IPS-11a (cell line): ENCODE results near the gene CCDC88B.

Source experiments
- H3K4me3 ChIP-seq: one replicate; pipeline ENCODE4 v1.5.1; 2013; ENCODE audit warnings: low read depth, low read length, control low read depth

CCDC88B gene

GRCh38 chr11:64343767-64344559 is 4.0 kb downstream of the CCDC88B start:
- H3K4me3 ChIP-seq, result no peak overlapping the region

DNA sequence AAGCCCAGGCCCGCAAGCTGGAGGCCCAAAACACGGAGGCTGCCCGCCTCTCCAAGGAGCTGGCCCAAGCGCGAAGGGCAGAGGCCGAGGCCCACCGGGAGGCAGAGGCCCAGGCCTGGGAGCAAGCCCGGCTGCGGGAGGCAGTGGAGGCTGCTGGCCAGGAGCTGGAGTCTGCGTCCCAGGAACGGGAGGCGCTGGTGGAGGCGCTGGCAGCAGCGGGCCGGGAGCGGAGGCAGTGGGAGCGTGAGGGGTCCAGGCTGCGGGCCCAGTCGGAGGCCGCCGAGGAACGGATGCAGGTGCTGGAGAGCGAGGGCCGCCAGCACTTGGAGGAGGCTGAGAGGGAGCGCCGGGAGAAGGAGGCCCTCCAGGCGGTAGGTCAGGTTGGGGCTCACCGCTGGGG is 4.8 kb downstream of the CCDC88B start:
- no peak overlapping the region for H3K4me3 ChIP-seq

DNA sequence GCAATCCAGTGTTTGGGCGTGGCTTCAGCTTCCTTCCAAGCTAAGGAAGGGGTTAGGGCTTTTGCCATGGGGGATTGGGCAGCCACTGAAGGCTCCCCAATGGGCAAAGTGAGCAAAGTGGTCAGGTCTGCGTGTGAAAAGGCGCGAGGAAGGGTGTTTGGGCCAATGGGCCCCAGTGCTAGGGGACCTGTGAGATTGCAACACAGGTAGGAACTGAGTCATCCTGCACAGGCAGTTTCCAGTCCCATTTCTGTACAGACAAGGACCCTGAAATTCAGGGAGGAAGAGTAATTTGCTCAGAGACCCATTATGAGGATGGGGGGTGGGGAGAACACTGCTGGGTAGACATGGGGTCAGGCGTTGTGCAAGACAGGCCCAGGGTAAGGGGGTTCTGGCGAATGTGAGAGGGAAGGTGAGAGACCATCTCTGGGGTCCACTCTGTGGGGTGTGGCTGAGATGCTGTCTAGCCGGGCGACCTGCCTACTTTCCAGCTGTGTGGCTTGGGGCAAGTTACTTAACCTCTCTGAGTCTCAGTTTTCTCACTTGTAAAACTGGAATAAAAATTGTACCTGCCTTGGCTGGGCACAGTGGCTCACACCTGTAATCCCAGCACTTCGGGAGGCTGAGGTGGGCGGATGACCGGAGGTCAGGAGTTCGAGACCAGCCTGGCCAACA is 7.3 kb downstream of the CCDC88B start:
- H3K4me3 ChIP-seq, result no peak overlapping the region

DNA sequence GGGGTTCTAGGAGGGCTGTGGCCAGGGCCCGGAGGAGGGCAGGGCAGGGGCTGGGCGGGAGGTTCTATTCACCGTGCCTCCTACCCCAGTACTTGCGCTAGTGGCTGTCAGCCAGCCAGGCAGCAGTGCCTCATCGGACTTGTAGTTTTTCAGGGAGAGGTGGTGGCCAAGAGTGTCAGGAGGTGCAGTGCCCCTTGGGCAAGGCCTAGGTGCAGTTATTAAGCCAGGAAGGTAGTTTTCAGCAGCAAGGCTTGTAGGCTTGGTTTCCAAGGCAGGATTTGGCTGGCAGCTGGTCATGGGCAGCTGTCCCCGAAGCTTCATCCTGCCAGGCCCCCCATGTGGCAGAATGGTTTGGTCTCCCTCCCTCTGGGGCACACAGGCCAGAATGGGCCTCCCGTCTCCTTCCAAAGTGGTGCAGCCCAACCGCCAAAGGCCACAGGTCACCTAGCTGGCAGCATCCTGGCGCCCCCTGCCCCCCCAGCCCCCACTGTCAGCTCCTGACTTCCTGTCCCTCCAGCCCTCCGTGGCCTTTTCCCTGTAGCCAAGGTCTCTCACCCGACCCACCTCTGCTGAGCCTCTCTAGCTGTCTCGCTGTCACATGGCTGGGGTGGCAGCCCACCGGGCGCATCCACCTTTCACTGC is 8.5 kb downstream of the CCDC88B start:
- H3K4me3 ChIP-seq, result no peak overlapping the region

- H3K4me3 ChIP-seq, result no peak overlapping the region
These were observed 9.0 kb downstream of the CCDC88B start for GRCh38 chr11:64349025-64349387.

- no peak overlapping the region for H3K4me3 ChIP-seq
These were observed 9.4 kb downstream of the CCDC88B start for GRCh38 chr11:64349404-64349803.

DNA sequence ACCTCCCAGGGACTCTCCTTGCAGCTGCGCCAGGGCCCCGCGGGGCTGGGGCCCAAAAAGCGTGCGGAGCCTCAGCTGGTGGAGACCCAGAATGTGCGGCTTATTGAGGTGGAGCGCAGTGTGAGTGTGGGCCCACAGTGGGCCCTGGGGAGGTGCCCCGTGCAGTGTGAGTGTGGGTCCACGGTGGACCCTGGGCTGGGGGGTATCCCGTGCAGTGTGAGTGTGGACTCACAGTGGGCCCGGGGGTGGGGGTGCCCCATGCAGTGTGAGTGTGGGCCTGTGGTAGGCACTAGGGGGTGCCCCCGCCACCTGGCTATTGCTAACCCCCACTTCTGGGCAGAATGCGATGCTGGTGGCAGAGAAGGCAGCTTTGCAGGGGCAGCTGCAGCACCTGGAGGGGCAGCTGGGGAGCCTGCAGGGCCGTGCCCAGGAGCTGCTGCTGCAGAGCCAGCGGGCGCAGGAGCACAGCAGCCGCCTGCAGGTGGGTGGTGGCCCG is 11.2 kb downstream of the CCDC88B start:
- H3K4me3 ChIP-seq, result no peak overlapping the region

DNA sequence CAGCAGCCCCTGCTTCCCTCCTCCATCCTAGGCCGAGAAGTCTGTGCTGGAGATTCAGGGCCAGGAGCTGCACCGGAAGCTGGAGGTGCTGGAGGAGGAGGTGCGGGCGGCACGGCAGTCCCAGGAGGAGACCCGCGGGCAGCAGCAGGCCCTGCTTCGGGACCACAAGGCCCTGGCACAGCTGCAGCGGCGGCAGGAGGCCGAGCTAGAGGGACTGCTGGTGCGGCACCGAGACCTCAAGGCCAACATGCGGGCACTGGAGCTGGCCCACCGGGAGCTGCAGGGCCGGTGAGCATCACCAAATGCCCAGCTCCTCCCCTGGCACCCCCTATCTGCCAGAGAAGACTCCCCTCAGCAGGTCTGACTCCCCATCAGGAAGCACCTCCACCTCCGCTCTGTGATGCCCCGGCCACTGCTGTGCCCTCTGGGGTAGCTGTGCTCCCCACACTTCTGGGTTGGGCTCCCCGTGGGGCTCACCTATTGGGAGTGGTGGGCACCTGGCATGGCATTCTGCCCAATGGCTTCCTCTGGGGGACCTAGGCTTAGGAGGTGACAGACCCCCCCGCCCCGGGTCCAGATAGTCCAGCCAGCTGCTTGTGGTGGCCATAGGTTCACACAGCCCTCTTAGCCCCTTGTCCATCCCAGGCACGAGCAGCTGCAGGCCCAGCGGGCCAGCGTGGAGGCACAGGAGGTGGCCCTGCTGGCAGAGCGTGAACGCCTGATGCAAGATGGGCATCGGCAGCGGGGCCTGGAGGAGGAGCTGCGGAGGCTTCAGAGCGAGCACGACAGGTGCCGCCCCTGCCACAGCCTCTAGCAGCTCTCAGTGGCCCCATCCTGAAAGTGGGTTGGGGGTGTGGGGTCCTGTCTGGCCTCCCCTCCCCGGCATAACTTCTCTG is 12.3 kb downstream of the CCDC88B start:
- H3K4me3 ChIP-seq, result no peak overlapping the region

GRCh38 chr11:64352995-64353714 is 13.2 kb downstream of the CCDC88B start:
- H3K4me3 ChIP-seq, result no peak overlapping the region

DNA sequence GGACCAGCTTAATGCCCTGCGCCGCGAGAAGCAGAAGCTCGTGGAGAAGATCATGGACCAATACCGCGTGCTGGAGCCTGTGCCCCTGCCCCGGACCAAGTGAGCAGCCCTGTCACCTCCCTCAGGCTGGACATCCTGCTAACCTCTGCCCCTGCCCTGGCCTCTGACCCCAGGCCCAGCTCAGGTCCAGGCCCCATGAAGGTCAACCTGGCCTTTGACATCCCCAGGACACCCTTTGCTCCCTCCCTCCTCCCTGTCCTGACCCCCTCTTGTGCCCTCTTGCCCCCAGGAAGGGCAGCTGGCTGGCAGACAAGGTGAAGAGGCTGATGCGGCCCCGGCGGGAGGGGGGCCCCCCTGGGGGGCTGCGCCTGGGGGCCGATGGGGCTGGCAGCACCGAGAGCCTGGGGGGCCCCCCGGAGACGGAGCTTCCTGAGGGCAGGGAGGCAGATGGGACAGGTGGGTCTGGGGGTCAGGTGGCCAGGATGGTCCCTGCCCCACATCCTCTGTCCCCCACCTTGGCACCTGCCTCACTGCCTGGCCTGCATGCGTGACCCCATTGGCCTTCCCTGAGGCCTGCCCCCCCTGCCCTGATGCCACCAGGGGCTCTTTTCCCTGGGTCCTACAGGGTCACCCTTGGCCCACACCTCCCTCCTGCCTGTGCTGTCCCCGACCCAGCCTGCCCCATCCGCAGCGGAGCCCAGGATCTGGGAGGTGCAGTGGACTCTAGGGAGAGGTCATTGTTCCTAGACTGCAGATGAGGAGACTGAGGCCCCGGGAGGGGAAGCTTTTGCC is 13.9 kb downstream of the CCDC88B start:
- no peak overlapping the region for H3K4me3 ChIP-seq

DNA sequence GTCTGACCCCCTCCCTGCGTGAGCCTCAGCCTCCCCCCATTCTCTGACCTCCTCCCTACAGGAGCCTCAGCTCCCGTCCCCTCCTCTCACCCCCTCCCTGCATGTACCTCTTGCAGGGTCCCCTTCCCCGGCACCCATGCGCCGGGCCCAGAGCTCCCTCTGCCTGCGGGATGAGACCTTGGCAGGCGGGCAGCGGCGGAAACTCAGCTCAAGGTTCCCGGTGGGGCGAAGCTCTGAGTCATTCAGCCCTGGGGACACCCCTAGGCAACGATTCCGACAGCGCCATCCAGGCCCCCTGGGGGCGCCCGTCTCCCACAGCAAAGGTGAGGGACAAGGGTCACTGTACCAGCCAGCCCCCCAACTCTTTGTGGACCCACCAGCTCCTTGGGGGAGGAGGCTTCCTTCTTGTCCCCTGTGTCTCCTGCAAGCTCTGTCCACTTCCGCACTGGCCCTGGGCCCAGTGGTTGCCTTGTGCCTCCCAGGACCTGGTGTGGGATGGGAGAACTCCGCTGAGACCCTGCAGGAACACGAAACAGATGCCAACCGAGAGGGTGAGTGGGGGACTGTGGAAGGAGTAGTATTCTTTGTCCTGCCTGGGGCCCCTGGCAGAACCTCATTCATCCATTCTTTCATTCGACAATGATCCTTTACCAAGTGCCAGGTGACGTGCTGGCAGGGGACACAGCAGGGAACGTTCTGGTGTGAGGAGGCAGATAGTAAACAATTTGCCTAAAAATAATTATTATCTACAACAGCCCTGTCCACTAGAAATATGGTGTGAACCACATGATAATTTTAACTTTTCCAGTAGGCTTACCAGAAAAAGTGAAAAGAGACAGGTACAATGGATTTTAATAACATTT is 15.3 kb downstream of the CCDC88B start:
- H3K4me3 ChIP-seq, result no peak overlapping the region

- H3K4me3 ChIP-seq, result no peak overlapping the region
These were observed 16.8 kb downstream of the CCDC88B start for GRCh38 chr11:64356498-64357411.

DNA sequence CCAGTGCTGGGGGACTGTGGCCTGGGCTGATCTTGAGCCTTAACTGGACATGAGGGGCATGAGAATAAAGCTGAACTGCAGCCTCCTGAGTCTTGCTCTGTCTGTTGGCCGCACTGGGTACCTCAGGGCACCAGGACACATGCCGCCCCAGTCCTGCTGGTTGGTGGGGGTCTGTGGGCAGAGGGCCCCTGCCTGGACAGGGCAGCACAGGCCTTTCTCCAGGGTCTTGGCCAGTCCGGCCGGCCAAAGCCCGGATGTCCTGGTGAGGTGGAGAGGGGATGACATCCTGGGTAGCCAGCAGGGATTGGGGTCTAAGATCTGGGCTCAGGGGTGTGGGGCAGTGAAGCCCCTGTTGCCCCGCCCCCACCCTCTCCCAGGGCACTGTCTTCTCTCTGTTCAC is 17.4 kb downstream of the CCDC88B start:
- no peak overlapping the region for H3K4me3 ChIP-seq

GRCh38 chr11:64357904-64358535 is 18.0 kb downstream of the CCDC88B start:
- no peak overlapping the region for H3K4me3 ChIP-seq

DNA sequence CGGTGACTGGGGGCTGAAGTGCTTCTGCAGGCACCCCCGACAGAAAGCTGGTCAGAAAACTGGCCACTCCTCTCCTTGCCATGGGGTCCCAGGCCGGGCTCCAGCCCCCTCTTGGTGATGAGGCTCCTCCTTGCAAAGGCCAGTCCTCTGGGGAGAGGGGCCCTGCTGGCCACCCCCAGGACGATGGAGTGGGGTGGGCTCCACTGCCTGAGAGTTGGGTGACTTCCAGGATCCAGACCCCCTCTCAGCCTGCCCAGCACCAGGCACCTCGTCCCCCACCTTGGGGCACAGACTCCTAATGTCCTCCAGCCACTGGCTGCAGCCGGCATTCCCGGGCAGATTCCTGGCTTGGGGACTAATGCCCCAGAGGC is 18.5 kb downstream of the CCDC88B start:
- peak overlapping the region; percentile 74 for H3K4me3 ChIP-seq

DNA sequence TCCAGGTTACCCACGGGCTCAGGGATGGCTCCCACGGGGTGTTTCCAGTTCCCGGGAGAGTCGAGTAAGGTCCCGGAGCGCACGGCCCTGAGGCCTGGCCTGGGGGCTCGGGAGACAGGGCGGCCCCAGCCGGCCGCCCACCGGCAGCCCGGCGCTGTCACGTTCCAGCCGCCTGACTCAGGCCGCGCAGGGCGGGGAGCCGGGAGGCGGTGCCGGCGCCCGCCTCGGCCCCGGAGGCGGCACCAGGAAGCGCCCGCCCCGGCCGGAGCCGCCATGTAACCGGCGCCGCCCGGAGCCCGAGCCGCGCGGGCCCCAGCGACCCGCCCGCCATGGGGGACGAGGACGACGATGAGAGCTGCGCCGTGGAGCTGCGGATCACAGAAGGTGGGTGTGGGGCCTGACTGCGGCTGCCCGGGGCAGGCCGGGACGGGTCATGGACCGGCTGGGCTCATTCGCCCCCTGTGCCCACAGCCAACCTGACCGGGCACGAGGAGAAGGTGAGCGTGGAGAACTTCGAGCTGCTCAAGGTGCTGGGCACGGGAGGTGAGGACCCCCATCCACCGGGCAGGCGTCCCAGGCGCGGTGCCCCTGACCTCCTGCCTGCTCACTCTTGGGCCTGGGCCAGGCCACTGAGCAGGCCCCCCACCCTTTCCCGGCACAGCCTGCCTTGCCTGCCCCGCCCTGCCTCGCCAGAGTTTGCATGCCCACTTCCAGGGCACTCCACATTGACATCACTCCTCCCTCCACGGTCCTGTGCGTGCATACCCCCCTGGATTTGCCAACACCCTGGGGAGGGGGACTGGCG is 19.1 kb downstream of the CCDC88B start, which contains the start of gene RPS6KA4:
TSS of gene RPS6KA4 (plus strand) at position 256 of the 805 bp plus-strand sequence. CDS start at position 330, 74 bp downstream.
- H3K4me3 ChIP-seq, result peak within 1 kb of the TSS; percentile 74
